NCI-H2171 (cell line): ENCODE results near the gene SORCS1.

Experiments
- DNase-seq: peaks from one replicate; lab custom pipeline; 2025; lab: John Stamatoyannopoulos, UW

Gene SORCS1

DNA sequence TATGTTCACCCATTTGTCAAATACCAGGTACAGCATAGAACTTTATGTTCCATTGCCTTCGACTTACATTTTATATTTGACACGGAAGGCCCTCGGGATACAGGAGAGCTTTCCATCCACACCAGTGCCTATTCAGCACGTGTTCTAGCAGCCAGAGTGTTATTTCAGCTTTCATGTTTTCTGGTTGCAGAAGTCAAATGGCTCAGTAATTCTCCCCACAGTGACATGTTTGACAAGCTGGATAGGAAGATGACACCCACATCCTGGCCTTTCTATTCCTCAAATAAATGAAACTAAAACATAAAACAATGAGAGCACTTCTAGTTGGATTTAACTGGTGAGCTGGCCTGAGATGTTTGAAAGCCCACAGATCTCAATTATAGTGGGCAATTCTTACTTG lies 173.4 kb downstream of the SORCS1 start:
- DNase-seq = no peak

DNA sequence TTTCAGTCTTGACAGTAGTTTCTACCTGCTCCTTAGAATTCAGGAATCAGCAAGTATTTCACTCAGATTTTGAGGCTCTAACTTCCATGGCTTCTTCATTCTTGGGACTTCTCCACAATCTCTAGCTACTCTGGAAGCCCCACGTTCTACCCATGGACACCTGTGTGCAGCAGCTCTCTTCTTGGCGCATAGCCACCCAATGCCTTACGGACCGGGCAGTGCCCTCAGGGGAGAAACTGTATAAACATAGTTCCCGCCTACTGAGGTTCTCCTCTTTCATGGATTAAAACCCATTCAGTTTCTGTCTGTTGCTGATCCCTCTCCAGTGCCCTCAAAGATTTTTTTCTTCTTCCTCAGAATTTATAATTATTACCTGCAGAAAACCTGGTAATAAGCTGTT lies 177.1 kb downstream of the SORCS1 start:
- no peak for DNase-seq

DNA sequence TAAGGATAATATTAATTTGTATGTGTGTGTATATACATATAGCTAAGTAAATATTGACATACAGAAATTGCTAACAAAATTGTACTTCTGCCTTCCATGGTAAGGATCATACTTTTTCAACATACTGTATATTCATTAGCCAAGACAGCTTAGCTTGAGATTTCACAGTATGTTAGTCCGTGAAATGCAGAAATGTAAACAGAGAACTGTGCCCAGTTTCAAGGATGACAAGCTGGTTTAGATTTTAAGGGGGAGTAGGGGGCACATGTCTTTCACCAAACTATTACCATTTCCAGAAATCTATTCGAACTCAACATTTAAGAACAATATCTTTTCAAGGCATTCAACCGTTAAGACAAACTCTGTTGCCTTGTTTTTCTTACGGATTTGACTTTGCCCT lies 182.2 kb downstream of the SORCS1 start:
- no peak for DNase-seq

DNA sequence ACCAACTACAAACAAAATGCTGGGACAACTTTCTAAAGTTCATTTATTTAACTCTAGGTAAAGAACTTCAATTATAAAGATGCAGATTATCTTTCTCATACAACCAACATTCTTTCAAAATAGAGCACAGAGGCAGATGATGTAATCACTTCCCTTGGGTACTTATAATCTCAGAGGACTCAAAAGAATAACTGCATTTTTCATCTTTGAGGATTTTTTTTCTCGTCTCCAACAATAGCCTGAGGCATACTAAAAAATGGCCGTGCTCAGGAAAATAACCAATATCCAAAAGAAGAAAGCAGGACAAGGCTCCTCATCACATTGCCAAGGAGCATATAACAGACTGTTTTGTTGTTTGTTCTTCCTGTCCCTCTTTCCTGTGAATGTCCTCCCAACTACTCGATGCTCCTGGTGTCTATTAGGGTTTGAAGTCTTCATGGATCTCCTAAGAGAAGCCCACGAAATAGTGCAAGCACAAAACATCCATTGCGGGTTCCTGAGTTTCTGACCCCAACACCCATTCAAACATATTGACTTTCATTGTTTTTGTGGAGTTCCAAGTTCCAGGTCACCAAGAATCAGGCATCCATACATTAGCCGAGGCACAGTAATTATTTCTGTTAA lies 182.9 kb downstream of the SORCS1 start:
- DNase-seq = no peak

DNA sequence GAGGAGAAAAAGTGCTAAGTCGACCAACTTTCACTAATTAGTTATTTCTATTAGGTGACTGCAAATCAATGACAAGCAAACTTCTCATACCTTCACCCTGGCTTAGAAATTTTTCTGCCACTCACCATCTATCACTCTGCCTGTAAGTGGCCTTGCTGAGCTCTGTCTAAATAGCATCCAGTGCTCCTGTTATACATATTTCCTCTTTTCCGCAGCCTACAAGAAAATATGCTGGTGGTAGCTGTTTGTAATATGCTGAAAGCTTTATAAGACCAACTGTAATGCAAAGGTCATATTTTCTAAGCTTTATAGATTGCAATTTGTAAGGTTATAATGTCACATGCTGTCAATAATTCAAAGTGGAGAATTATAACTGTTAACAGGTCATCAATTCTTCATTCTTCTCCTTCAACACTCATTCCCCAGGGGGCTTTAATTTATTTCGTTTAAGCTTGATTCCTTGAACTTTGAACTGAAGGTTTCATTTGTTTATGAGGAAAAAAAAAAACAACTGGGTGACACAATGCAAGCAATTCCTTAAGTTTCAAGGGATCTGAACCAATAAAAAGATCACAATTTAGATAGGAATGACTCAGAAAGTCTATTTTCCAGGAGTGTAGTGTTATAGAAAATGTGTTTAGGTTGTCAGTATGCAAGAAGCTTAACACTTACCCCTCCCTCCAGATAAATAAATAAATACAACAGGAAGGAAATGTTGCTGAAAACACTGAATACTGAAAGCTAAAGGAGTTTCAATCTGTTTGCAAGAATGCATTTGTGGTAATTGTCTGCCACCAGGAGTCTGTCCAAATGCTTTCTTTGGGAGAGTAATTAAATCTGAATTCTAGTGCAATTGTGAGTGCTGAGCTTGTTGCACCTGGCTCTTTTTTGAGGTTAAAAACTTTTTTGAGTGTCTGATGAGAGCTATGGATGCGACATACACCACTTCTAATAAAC lies 183.7 kb downstream of the SORCS1 start:
- no peak for DNase-seq

DNA sequence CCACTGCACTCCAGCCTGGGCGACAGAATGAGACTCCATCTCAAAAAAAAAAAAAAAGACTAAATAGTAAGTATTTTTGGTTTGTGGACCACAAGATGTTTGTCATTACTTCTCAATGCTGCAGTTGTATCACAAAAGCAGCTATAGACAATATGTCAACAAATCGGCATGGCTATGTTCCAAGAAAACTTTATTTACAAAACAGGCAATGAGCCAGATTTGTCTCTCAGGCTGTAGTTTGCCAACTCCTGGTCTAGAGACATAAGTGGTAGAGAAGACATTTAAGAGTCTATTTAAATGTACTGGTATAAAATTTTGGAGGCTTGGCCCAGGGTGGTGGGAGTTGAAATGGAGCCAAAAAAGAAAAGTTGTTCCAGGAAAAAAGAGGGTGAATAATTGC lies 185.8 kb downstream of the SORCS1 start:
- no peak for DNase-seq

GRCh38 chr10:106973716-106974115 lies 190.8 kb downstream of the SORCS1 start:
- no peak for DNase-seq

GRCh38 chr10:106973288-106973687 lies 191.2 kb downstream of the SORCS1 start:
- no peak for DNase-seq

DNA sequence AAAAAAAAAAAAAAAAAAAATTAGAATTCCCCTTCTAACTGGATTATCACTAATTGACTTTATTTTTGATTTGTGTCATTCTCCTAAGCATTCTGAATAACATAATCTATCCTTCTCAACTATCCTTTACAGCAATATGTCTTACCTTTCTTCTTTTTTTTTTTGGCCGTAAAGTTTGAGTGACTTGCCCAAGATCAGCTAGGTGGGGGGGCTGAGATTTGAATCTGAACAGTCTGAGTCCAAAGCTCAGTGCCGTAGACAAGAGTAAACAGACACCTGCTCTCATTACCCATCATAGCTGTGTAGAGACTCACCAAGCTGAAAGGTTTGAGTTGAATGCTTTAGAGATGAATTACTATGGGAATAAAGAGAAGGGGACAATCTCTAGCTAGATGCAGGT lies 192.1 kb downstream of the SORCS1 start:
- no peak for DNase-seq

- DNase-seq = no peak
Observed at GRCh38 chr10:106971411-106971831, 193.1 kb downstream of the SORCS1 start.

DNA sequence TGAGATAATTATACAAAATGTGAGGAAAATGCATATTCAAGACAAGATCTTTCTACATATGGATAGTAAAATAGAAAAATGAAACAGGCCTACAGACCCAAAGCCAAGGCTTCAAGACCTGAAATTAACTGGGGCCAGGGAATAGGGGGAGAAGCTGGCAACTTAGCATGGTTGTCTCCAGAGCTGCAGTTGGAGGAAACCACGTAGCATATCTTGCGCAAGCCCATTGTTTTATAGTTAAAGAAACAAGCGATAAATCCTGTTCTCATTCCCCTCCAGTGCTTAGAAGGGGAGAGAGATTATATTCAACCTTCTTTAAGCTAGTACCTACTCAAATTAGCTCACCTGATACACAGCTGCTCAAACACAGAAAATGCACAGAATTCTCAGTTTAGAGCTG lies 197.1 kb downstream of the SORCS1 start:
- no peak for DNase-seq

DNA sequence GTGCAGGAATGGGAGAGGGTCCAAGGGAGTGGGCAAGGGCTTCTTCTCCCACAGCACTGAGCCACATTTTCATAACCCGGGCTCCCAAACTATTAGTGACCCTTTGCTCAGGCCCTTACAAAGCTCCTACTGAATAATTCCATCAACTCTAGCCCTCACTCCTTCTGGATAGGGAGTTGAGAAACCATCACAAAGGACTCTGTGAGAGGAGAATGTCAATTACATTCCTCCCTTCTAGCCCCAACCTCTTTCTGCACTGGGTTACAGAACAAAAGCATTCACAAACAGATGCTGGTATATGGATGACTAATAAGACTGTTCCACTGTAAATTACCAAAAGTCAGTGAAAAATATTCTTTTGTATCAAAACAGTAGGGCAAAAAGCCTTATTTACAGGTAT lies 203.7 kb downstream of the SORCS1 start:
- DNase-seq = no peak

DNA sequence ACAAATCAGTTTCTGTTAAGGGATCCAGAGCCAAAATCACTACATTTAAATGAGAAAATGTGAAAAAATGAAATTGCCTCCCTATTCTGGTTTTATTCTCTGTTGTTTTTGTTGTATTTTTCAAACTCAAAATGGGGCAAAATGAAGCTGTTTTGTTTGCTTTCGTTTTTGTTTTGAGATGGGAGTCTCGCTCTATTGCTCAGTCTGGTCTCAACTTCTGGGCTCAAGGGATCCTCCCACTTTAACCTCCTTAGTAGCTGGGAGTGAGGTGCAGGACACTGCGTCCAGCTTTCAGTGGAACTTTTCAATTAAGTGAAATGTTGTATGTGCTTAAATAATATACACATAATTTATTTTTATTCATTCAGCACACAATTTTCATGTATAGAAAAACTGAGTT lies 205.0 kb downstream of the SORCS1 start:
- no peak for DNase-seq

DNA sequence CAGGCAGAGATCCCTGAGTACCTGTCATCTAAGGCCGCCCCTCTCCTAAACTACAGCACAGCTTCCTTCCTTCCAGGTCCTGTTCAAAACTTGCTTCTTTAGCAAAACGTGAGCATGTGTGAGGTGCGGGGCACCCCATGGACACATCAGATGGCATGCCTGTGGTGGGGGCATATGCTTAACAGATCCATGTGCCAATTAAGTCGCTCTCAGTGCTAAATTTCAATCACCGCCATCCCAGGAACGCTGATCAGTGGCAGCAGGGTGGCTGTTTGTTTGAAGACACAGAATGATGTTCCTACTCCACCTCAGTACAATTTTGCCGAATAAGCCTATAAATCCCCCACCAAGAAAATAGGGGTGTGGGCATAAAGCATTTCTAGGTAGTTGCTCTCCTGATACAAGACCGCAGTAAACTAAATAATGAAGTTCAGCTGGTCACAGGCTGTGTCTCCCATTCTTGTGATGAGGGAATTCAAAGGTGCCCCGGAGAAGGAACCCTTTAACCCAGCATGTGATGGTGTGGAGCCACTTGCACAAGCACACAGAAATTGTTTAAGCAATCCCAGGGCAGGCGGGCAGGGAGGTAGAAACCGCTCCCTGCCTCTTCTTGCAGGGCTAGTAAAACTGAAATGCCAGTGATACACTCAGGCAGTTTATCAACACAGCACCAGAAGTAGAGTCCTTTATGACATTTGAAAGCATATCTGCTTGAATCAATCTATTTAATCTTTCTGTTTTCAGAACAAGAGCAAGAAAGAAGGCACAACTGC lies 205.7 kb downstream of the SORCS1 start:
- DNase-seq = no peak

DNA sequence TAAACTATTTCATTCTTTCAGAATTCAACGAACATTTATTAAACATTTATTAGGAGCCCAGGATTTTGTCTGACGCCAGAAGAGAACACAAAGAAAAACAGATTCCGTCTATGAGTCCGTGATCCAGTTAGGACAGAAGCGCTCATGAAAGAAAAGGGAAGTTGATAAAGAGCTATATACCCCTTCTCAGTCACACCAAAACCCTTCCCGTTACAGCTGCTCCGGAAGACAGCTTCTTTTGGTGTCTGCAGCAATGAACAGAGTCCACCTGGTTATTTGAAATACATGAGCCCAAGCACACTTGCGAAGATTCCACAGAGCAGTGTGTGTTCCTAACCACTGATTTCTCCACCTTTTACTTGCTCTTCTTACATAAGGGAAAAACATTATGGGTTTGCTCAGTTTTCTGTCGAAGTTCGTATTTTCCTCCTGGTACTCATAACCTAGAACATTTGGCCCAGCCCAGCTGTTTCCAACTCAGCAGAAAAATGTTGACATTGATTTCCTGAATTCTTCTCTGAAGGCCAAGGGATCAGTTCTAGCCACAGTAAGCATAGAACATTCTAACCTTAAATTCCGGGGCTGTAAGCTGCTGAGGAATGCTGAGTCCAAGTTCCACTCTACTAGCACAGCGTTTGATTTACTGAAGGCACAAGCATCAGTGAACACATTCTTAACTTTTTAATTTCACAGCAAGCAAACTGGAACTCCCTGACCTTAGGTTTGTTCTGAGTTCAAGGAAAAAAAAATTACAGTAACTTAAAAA lies 206.5 kb downstream of the SORCS1 start:
- no peak for DNase-seq

DNA sequence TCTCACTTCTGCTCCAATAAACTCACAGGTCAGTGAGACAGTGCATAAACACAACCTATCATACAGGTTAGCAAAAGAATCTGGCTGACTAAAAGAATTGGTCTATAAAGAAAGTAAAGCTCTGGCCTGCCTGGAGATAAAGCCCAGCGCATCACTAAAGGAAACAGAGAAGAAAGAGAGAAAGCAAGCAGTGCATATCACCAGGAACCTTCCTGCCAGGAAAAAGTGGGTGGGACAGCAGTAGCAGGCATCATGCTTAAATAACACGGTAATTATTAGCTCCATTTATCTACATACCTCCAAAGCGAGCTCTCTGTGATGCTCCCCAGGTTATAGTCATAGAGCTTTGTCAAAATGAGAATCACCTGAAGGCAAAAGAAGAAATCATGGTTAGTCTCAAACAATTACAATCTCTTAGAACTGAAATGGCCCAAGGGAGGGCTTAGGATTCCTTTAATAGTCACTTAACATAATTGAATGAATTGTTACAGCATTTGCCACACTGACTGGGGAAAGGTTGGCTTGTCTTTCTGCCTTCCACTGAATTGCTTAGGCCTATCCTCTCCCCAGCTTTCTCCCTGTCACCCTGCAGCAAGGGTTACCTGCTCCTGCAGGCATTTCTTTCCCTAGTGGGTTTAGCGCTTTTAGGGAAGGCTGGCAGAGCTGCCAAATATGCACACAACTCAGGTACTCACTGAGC lies 208.1 kb downstream of the SORCS1 start:
- DNase-seq = no peak

GRCh38 chr10:106955133-106955532 lies 209.4 kb downstream of the SORCS1 start:
- no peak for DNase-seq

DNA sequence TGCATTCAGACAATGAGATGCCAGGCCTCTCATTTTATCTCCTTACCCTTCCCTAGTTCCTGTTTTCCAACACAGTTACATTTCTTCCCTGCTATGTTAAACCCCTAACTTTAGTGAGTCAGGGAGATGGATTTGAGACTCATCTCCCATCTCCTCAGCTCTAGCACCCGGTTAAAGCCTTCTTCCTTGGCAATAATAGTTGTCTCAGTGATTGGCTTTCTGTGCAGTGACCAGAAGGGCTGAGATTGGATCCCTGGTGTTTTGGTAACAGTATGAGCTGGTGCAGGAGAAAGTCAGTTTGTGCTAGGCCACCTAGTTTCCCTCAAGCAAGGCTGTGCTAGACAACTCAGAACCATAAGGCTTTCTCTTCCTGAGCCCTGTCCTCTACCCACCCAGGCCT lies 212.5 kb downstream of the SORCS1 start:
- DNase-seq = no peak

DNA sequence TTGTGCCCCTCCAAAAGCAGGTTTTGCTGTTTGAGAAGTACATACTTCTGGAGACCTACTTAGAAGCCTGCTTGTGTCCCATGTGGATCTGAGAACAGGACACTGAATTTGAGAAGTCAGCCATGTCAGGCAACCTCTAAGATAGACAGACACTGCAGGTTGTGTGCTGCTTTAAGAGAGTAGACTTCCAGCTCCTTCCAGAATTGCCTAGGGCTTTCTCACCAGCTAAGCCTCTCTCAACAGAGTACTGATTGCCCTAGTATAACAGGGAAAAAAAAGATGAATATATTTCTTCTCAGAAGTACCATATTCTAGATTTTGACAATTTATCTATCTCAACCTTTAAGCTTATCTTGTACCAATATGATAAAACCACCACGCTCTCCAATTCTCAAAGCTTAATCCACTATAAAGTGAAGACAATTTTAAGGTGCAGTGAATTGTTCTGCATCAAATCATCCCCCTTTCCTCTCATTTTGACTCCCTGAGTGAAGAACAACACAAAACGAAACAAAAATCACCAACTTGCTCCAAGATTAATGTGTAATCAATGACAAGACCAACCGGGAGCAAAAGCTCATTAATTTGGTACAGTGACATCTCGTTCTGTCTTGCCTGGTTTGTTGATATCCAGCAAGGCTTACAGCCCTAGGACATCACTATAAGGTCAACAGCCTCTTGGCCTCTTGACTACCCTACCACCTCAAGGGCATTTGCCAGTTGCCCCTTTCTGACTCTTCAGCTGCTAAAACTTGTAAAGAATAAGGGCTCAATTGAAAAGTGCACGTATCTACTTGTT lies 214.6 kb downstream of the SORCS1 start:
- no peak for DNase-seq

- DNase-seq = no peak
Observed at GRCh38 chr10:106947643-106948042, 216.9 kb downstream of the SORCS1 start.
